Neural progenitor cell (in vitro differentiated cells): ENCODE results near the gene PQBP1.

Experiments
- CTCF ChIP-seq: fragments of 200-600 bp; sonication (generic); IDR thresholded peaks from 2 replicates; pipeline ENCODE4 v1.5.1; 2017; ENCODE audit warnings: antibody characterized with exemption, mild to moderate bottlenecking
- EZH2 ChIP-seq: fragments of 200-600 bp; sonication (generic); IDR thresholded peaks from 2 replicates; pipeline ENCODE4 v1.6.1; 2017; ENCODE audit warnings: antibody characterized with exemption, mild to moderate bottlenecking, moderate library complexity
- EZH2phosphoT487 ChIP-seq: fragments of 200-600 bp; sonication (generic); IDR thresholded peaks from 2 replicates; pipeline ENCODE4 v1.6.1; 2017; ENCODE audit warnings: antibody characterized with exemption

GRCh38 chrX:48911412-48912182 lies 13.9 kb downstream of the PQBP1 start, which contains the start of gene SLC35A2:
- no peak for TF ChIP-seq CTCF
- TF ChIP-seq EZH2phosphoT487 = no peak
- no peak for TF ChIP-seq EZH2
